ENCODE measurements around the gene FADS2. TPM values are rescaled to one million over a fixed set of nuclear protein-coding genes. Genes with fewer than 3 reads are reported as not detected.

Gene FADS2
- total RNA-seq, 1 experiment from 2014 or later, result 514 TPM

DNA sequence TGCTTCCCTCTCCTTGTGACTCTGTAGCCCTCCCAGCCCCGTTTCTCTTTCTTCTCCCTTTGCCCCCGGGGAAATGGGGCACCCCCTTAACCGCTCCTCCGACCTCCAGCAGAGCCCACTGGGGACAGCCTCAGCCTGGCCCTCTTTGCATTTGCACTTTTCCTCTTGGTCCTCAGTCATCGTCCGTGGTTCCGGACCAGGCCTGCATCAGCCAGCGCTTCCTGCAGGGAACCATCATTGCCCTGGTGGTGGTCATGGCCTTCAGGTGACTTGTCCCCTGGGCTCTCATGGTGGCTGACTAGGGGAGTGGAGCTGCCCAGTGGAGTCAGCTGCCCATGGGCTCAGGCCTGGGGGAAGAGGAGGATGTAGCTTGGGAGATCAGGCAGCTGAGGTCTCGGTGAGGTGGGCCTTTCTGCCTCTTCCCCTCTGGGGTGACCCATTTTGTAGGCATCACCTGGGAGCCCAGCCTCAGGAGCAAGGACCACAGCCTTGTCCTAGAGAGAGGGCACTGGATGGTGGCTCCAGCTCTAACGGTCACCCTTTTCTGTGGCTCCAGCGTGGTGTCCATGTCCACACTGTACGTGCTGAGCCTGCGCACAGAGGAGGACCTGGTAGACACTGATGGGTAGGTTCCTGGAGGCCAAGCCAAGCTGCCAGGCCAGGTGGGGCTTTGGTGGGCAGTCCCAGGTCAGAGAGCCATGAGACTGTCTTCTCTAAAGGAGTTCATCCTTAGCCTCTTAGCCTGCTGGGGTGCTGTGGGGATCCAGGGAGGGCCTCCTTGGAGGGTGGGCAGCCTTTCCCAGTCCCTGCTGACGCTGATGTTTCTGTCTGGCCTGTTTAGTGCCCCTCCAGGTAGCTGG, 48.2 kb upstream of the FADS2 start:
- Histone ChIP-seq H4K20me1 (ENCODE audit: insufficient read depth) (no peaks in the 10 kb centered on the region), H3K27ac (no peak overlapping the region), H3K9me3 (ENCODE audit: insufficient read depth, low read depth) (no peaks in the 10 kb centered on the region), H3K27me3 (ENCODE audit: insufficient read depth, low read depth) (no peaks in the 10 kb centered on the region), H3K9me2 (ENCODE audit: insufficient read depth) (no peaks in the 10 kb centered on the region), H3K4me3 (no peak overlapping the region), H3K79me2 (ENCODE audit: low read depth) (no peaks in the 10 kb centered on the region), H3K36me3 (ENCODE audit: low read depth) (no peaks in the 10 kb centered on the region), H3F3A (ENCODE audit: insufficient read depth, low read depth) (peaks cover 13% of the 10 kb centered on the region), H2AFZ (no peak overlapping the region), H3K4me1 (replicated peaks; ENCODE audit: insufficient read depth) (no peaks in the 10 kb centered on the region), H3K4me2 (no peak overlapping the region)
- ChIA-PET POLR2A (ENCODE audit: unreplicated experiment) (interaction anchor here (0.5 to 0.7 kb wide), 2 partner anchors 12 to 22 kb away, joined by 3 to 4 read pairs; no protein-coding TSS in a partner anchor), CTCF (interaction anchor here (1.1 kb wide), 1 partner anchor 29 kb away, joined by 3 read pairs; no protein-coding TSS in a partner anchor)
- TF ChIP-seq, protein P1, sequence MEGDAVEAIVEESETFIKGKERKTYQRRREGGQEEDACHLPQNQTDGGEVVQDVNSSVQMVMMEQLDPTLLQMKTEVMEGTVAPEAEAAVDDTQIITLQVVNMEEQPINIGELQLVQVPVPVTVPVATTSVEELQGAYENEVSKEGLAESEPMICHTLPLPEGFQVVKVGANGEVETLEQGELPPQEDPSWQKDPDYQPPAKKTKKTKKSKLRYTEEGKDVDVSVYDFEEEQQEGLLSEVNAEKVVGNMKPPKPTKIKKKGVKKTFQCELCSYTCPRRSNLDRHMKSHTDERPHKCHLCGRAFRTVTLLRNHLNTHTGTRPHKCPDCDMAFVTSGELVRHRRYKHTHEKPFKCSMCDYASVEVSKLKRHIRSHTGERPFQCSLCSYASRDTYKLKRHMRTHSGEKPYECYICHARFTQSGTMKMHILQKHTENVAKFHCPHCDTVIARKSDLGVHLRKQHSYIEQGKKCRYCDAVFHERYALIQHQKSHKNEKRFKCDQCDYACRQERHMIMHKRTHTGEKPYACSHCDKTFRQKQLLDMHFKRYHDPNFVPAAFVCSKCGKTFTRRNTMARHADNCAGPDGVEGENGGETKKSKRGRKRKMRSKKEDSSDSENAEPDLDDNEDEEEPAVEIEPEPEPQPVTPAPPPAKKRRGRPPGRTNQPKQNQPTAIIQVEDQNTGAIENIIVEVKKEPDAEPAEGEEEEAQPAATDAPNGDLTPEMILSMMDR (conservative IDR thresholded peaks at IDR 0.05), result no peak
- no peak for TF ChIP-seq EZH2 (IDR thresholded peaks at IDR 0.05; ENCODE audit: low read depth)
- intact Hi-C loops (cut with micrococcal nuclease; ENCODE audit: unreplicated experiment), result no loop called here
- no TSS peak for BruUV-seq (replicated peaks)
- DNase-seq, result no peak

DNA sequence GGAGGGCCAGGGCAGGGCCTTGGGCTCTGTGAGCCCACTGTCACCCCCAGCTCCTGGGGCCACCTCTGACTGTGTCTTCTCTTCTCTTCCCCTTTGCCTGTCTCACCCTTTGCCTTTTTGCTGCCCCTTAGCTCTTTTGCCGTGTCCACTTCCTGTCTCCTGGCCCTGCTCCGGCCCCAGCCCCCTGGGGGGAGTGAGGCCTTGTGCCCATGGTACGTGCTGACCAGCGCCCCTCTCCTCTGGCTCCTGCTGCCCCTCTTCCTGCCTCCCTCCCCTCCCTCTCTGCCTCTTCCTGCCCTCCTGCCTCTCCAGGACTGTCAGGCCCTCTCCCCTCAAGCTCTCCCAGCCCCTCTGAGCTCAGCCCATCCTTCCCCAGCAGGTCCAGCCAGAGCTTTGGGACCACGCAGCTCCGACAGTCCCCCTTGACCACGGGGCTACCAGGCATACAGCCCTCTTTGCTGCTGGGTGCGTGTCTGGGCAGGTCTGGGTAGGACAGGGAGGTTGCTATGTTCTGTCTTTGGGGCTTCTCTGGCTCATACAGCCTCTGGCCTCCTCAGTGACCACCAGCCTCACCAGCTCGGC, 47.4 kb upstream of the FADS2 start:
- intact Hi-C loops (cut with micrococcal nuclease; ENCODE audit: unreplicated experiment), result no loop called here
- Histone ChIP-seq H4K20me1 (ENCODE audit: insufficient read depth) (peaks cover 5% of the 10 kb centered on the region; the same call in 1 of the 2 replicates), H3K27me3 (ENCODE audit: insufficient read depth, low read depth) (no peaks in the 10 kb centered on the region), H3K9me3 (ENCODE audit: insufficient read depth, low read depth) (no peaks in the 10 kb centered on the region), H3K4me2 (no peak overlapping the region), H3K4me3 (no peak overlapping the region), H3K79me2 (ENCODE audit: low read depth) (no peaks in the 10 kb centered on the region), H3F3A (ENCODE audit: insufficient read depth, low read depth) (peaks cover 13% of the 10 kb centered on the region), H3K27ac (no peak overlapping the region), H2AFZ (no peak overlapping the region), H3K4me1 (replicated peaks; ENCODE audit: insufficient read depth) (no peaks in the 10 kb centered on the region), H3K9me2 (ENCODE audit: insufficient read depth) (no peaks in the 10 kb centered on the region), H3K36me3 (ENCODE audit: low read depth) (no peaks in the 10 kb centered on the region)
- CTCF ChIA-PET, result no interaction called here
- no peak for TF ChIP-seq EZH2 (IDR thresholded peaks at IDR 0.05; ENCODE audit: low read depth)
- TF ChIP-seq, protein P1 (conservative IDR thresholded peaks at IDR 0.05), result no peak
- no peak for DNase-seq
- BruUV-seq (replicated peaks), result no TSS peak
- POLR2A ChIA-PET (ENCODE audit: unreplicated experiment), result interaction anchor here (0.5 kb wide), 1 partner anchor 21 kb away, joined by 4 read pairs; no protein-coding TSS in a partner anchor

DNA sequence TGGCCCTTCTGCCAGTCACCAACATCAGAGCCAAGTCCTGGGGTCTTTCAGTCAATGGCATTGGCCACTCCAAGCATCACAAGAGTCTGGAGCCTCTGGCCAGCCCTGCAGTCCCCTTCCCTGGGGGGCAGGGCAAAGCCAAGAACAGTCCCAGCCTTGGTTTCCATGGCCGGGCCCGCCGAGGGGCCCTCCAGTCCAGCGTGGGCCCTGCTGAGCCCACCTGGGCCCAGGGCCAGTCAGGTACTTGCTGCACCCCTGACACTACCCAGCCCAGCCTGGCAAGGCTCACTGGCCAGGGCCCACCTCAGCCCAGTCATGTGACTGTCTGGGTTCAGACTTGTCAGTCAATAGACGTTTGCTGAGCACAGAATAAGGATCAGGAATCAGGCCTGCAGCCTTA, 46.5 kb upstream of the FADS2 start:
- Histone ChIP-seq H3K36me3 (ENCODE audit: low read depth) (0 out of 2 replicates have a peak, but pooled peaks cover under 1% of the 10 kb centered on the region), H2AFZ (no peak overlapping the region), H3K27me3 (ENCODE audit: insufficient read depth, low read depth) (no peaks in the 10 kb centered on the region), H3K9me2 (ENCODE audit: insufficient read depth) (no peaks in the 10 kb centered on the region), H3K27ac (no peak overlapping the region), H3K4me3 (no peak overlapping the region), H3K4me1 (replicated peaks; ENCODE audit: insufficient read depth) (no peaks in the 10 kb centered on the region), H3K79me2 (ENCODE audit: low read depth) (no peaks in the 10 kb centered on the region), H4K20me1 (ENCODE audit: insufficient read depth) (peaks cover 5% of the 10 kb centered on the region; the same call in 1 of the 2 replicates), H3F3A (ENCODE audit: insufficient read depth, low read depth) (peaks cover 13% of the 10 kb centered on the region), H3K4me2 (no peak overlapping the region), H3K9me3 (ENCODE audit: insufficient read depth, low read depth) (no peaks in the 10 kb centered on the region)
- no TSS peak for BruUV-seq (replicated peaks)
- DNase-seq, result no peak
- intact Hi-C loops (cut with micrococcal nuclease; ENCODE audit: unreplicated experiment), result no loop called here
- POLR2A ChIA-PET (ENCODE audit: unreplicated experiment), result interaction anchor here (0.6 kb wide), 1 partner anchor 10 kb away, joined by 3 read pairs; no protein-coding TSS in a partner anchor
- CTCF ChIA-PET, result no interaction called here
- TF ChIP-seq EZH2 (IDR thresholded peaks at IDR 0.05; ENCODE audit: low read depth), result no peak
- TF ChIP-seq, protein P1 (conservative IDR thresholded peaks at IDR 0.05), result no peak
